ENCODE measurements around the gene HMBS.

DNA sequence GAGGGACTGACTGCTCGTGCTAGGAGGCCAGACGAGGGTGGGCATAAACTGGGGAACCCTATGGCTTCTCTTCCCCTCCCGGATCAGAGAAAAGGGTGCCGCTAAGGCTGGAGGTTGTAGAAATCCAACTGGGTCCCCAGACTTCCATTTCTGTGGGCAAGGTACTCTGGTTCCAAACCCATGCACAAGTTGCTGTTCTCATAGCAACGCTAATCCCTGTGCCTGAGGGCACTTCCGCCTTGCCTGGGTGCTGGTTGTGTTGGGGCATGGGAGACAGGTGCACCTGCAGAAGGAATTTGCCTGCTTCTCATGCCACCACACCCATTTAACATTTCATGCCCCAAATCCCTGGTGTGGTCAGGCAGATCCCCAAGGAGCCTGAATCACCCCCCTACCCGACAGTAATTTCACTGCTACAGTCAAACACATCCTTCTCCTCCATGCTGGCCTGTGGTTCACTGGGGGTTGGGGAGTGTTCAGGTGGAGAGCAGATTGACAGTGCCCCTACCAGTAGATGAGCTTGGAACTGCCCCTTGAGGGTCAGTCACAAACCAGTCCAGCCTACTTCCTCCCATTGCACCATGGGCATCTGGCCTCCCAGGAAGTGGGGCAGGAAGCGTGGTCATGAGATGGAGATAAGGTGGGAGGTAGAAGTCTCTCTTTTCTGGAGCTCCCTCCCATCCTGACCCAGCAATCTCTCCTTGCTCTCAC lies 23.6 kb downstream of the HMBS start:
- TF ChIP-seq, protein P1, sequence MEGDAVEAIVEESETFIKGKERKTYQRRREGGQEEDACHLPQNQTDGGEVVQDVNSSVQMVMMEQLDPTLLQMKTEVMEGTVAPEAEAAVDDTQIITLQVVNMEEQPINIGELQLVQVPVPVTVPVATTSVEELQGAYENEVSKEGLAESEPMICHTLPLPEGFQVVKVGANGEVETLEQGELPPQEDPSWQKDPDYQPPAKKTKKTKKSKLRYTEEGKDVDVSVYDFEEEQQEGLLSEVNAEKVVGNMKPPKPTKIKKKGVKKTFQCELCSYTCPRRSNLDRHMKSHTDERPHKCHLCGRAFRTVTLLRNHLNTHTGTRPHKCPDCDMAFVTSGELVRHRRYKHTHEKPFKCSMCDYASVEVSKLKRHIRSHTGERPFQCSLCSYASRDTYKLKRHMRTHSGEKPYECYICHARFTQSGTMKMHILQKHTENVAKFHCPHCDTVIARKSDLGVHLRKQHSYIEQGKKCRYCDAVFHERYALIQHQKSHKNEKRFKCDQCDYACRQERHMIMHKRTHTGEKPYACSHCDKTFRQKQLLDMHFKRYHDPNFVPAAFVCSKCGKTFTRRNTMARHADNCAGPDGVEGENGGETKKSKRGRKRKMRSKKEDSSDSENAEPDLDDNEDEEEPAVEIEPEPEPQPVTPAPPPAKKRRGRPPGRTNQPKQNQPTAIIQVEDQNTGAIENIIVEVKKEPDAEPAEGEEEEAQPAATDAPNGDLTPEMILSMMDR (optimal IDR thresholded peaks at IDR 0.05 in 1 of 3, IDR thresholded peaks at IDR 0.05 in 1 of 3, conservative IDR thresholded peaks at IDR 0.05 in 1 of 3; ENCODE audit: extremely low read depth in 1 of 3, insufficient read depth in 2 of 3, low read length in 3 of 3): no peak
- no peak for TF ChIP-seq EZH2 (IDR thresholded peaks at IDR 0.05; ENCODE audit: low read length)

All from keratinocyte (primary cell).